GM12875 (cell line): ENCODE results near the gene ZNF525.
"Not testable (repeated sequence)": the region's sequence is repeated elsewhere in the genome, so short reads cannot be mapped to it uniquely, and the experiment has no call there.

Experiments used
- H3K4me3 ChIP-seq: one replicate; pipeline ENCODE4 v1.5.1; 2011; ENCODE audit warnings: low read depth, low read length, control low read depth
- CTCF ChIP-seq: IDR thresholded peaks from 2 replicates; pipeline ENCODE4 v1.5.1; 2011; ENCODE audit warnings: low read depth, mild to moderate bottlenecking, control low read depth, inconsistent platforms, low read length, moderate library complexity, borderline replicate concordance; ENCODE audit not compliant: insufficient read depth

Gene ZNF525

GRCh38 chr19:53365134-53365898 lies at the start of gene ZNF525:
ZNF525 (plus strand) TSS chr19:53365705; CDS start chr19:53372282, 6,577 bp downstream.
- peak within 1 kb of the TSS; percentile 74 for H3K4me3 ChIP-seq
- TF ChIP-seq CTCF: peak; percentile 27; the same call in 1 of the 2 replicates

- no peak overlapping the region for H3K4me3 ChIP-seq
- TF ChIP-seq CTCF: no peak
These were observed 36.5 kb upstream of the ZNF525 start for GRCh38 chr19:53328967-53329366.

DNA sequence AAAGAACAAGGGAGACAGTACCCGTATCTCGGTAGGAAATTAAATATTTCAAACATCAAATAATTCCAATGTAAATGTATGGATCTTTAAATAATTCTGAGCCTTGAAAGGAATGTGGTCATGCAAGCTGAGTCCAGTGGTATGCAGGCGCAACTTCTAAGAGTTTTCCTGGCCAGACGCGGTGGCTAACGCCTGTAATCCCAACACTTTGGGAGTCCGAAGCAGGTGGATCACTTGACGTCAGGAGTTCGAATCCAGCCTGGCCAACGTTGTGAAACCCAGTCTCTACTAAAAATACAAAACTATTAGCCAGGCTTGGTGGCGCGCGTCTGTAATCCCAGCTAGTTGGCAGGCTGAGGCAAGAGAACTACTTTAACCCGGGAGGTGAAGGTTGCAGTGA lies 33.0 kb upstream of the ZNF525 start:
- H3K4me3 ChIP-seq: no peak overlapping the region
- TF ChIP-seq CTCF: no peak

GRCh38 chr19:53333066-53333462 lies 32.4 kb upstream of the ZNF525 start:
- no peak for TF ChIP-seq CTCF
- peak overlapping the region; percentile 84 for H3K4me3 ChIP-seq

- no peak for TF ChIP-seq CTCF
- peak within 1 kb of the TSS; percentile 84 for H3K4me3 ChIP-seq
These were observed 31.7 kb upstream of the ZNF525 start, which contains the start of gene ZNF845 for GRCh38 chr19:53333463-53334449. ZNF845 (plus strand) TSS chr19:53333749; CDS start chr19:53341308, 7,559 bp downstream.

DNA sequence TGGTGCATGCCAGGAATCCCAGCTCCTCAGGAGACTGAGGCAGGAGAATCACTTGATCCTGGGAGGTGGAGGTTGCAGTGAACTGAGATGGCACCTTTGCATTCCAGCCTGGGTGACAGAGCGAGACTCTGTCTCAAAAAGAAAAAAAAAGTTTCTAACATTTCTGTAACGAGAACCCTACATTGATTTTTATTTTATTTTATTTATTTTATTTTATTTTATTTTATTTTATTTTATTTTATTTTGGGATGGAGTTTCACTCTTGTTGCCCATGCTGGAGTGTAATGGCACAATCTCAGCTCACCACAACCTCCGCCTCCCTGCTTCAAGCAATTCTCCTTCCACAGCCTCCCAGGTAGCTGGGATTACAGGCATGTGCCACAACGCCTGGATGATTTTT lies 21.1 kb upstream of the ZNF525 start:
- H3K4me3 ChIP-seq: not testable (repeated sequence)

GRCh38 chr19:53355739-53356138 lies 9.8 kb upstream of the ZNF525 start:
- no peak overlapping the region for H3K4me3 ChIP-seq
- TF ChIP-seq CTCF: no peak
